Aortic smooth muscle cell (primary cell): ENCODE results near the gene ZNF791. TPM values are rescaled to one million over a fixed set of nuclear protein-coding genes. Genes with fewer than 3 reads are reported as not detected.

Experiments used
- total RNA-seq: library from RNA; depleted of rRNA; stranded (reverse); fragments of >200 nt; gene quantifications from 2 replicates; pipeline ENCODE4 v1.2.3, GENCODE V29; 2014

The ZNF791 gene
- total RNA-seq: 14.7 and 17.7 TPM in 2 replicates

GRCh38 chr19:12610540-12611360 is at the start of gene ZNF791, which contains the start of gene ZNF490:
TSS of gene ZNF791 (plus strand) at chr19:12610920. CDS start at chr19:12611080, 160 bp downstream.
TSS of gene ZNF490 (minus strand) at chr19:12610813. CDS start at chr19:12610680, 133 bp downstream.

GRCh38 chr19:12666265-12667048 is 55.7 kb downstream of the ZNF791 start, which contains the start of the genes MAN2B1 and WDR83:
TSS of gene MAN2B1 (minus strand) at chr19:12666742. CDS start at chr19:12666701, 41 bp downstream.
TSS of gene WDR83 (plus strand) at chr19:12666807. CDS start at chr19:12669791, 2,984 bp downstream.

GRCh38 chr19:12681074-12681987 is 70.6 kb downstream of the ZNF791 start, which contains the start of gene DHPS:
TSS of gene DHPS (minus strand) at chr19:12681880. CDS start at chr19:12681766, 114 bp downstream.

Other genes with a start within 250 kb of the ZNF791 start
- gene ZNF442, start 245.2 kb upstream of the ZNF791 start, total RNA-seq: 6.5 and 10.5 TPM in 2 replicates
- gene ZNF799, start 209.6 kb upstream of the ZNF791 start, total RNA-seq: 2.5 and 4.0 TPM in 2 replicates
- 1.8 and 2.5 TPM in 2 replicates for gene ZNF443, start 169.9 kb upstream of the ZNF791 start, total RNA-seq
- gene ZNF709, start 126.1 kb upstream of the ZNF791 start, total RNA-seq: 2.5 and 2.6 TPM in 2 replicates
- 7.9 and 9.3 TPM in 2 replicates for gene ZNF564, start 59.4 kb upstream of the ZNF791 start, total RNA-seq
- gene ZNF490, start 107 bp upstream of the ZNF791 start, total RNA-seq: 5.3 and 7.5 TPM in 2 replicates
- 26.0 and 31.8 TPM in 2 replicates for gene MAN2B1, start 55.8 kb downstream of the ZNF791 start, total RNA-seq
- 8.5 and 11.5 TPM in 2 replicates for gene WDR83, start 55.9 kb downstream of the ZNF791 start, total RNA-seq
- gene DHPS, start 71.0 kb downstream of the ZNF791 start, total RNA-seq: 47.2 and 63.5 TPM in 2 replicates
- gene GNG14, start 77.1 kb downstream of the ZNF791 start, total RNA-seq: not detected in 2 replicates
- 3.6 and 3.8 TPM in 2 replicates for gene FBXW9, start 85.7 kb downstream of the ZNF791 start, total RNA-seq
- 27.7 and 34.1 TPM in 2 replicates for gene TNPO2, start 113.0 kb downstream of the ZNF791 start, total RNA-seq
- 135 and 166 TPM in 2 replicates for gene TRIR, start 123.8 kb downstream of the ZNF791 start, total RNA-seq
- gene GET3, start 126.6 kb downstream of the ZNF791 start, total RNA-seq: 100 and 112 TPM in 2 replicates
- gene BEST2, start 140.9 kb downstream of the ZNF791 start, total RNA-seq: not detected in 2 replicates
- 16.9 and 18.3 TPM in 2 replicates for gene HOOK2, start 164.6 kb downstream of the ZNF791 start, total RNA-seq
- gene JUNB, start 180.6 kb downstream of the ZNF791 start, total RNA-seq: 76.1 and 137 TPM in 2 replicates
- gene PRDX2, start 190.9 kb downstream of the ZNF791 start, total RNA-seq: 181 and 208 TPM in 2 replicates
- not detected in 2 replicates for gene THSD8, start 191.1 kb downstream of the ZNF791 start, total RNA-seq
- gene RNASEH2A, start 195.7 kb downstream of the ZNF791 start, total RNA-seq: 20.1 and 27.3 TPM in 2 replicates
- not detected in 2 replicates for gene RTBDN, start 223.7 kb downstream of the ZNF791 start, total RNA-seq
- gene MAST1, start 227.6 kb downstream of the ZNF791 start, total RNA-seq: 0.13 and 0.19 TPM in 2 replicates